CMK (cell line): Measurements from ENCODE around the gene PTPN3.

Source experiments
- DNase-seq: peaks from one replicate; pipeline ENCODE4 v3.0.0-alpha.2; 2010; ENCODE audit warnings: low read depth

The PTPN3 gene

GRCh38 chr9:109500421-109500974 lies 2.4 kb upstream of the PTPN3 start:
- DNase-seq, result no peak

- DNase-seq, result no peak
Observed at GRCh38 chr9:109499631-109500410, 1.7 kb upstream of the PTPN3 start.

- DNase-seq, result no peak
Observed at GRCh38 chr9:109499093-109499630, 1.1 kb upstream of the PTPN3 start.

GRCh38 chr9:109497226-109498153 lies 617 bp downstream of the PTPN3 start:
- no peak for DNase-seq

GRCh38 chr9:109496841-109497225 lies 1.3 kb downstream of the PTPN3 start:
- DNase-seq, result no peak

- no peak for DNase-seq
Observed at GRCh38 chr9:109496218-109496617, 1.9 kb downstream of the PTPN3 start.

GRCh38 chr9:109493648-109494047 lies 4.5 kb downstream of the PTPN3 start:
- DNase-seq, result no peak

GRCh38 chr9:109491590-109491989 lies 6.5 kb downstream of the PTPN3 start:
- DNase-seq, result no peak

- no peak for DNase-seq
Observed at GRCh38 chr9:109488791-109489492, 9.2 kb downstream of the PTPN3 start.

- no peak for DNase-seq
Observed at GRCh38 chr9:109488351-109488750, 9.8 kb downstream of the PTPN3 start.

- DNase-seq, result no peak
Observed at GRCh38 chr9:109487247-109487646, 10.9 kb downstream of the PTPN3 start.

- no peak for DNase-seq
Observed at GRCh38 chr9:109483744-109484429, 14.2 kb downstream of the PTPN3 start.

- no peak for DNase-seq
Observed at GRCh38 chr9:109482391-109482916, 15.7 kb downstream of the PTPN3 start.

- no peak for DNase-seq
Observed at GRCh38 chr9:109481856-109482255, 16.3 kb downstream of the PTPN3 start.

- no peak for DNase-seq
Observed at GRCh38 chr9:109479822-109480221, 18.3 kb downstream of the PTPN3 start.

- no peak for DNase-seq
Observed at GRCh38 chr9:109478665-109479380, 19.3 kb downstream of the PTPN3 start.

GRCh38 chr9:109478051-109478563 lies 20.0 kb downstream of the PTPN3 start:
- no peak for DNase-seq

- DNase-seq, result no peak
Observed at GRCh38 chr9:109477258-109478050, 20.7 kb downstream of the PTPN3 start.

- DNase-seq, result no peak
Observed at GRCh38 chr9:109476642-109477257, 21.4 kb downstream of the PTPN3 start.
